DOHH2 (cell line): ENCODE results near the gene PACSIN1.

Experiments used
- EZH2phosphoT487 ChIP-seq: fragments of 200-600 bp; sonication (generic); IDR thresholded peaks from 2 replicates; pipeline ENCODE4 v1.6.1; 2017; ENCODE audit warnings: borderline replicate concordance, mild to moderate bottlenecking, antibody characterized with exemption, low read length, moderate library complexity, mixed read lengths
- TF ChIP-seq, protein P1 (sequence below): fragments of 200-600 bp; sonication (generic); IDR thresholded peaks from one replicate; pipeline ENCODE4 v1.5.1; 2014; ENCODE audit warnings: antibody characterized with exemption, mild to moderate bottlenecking, low read depth, low read length; ENCODE audit not compliant: poor library complexity, severe bottlenecking

DNA sequence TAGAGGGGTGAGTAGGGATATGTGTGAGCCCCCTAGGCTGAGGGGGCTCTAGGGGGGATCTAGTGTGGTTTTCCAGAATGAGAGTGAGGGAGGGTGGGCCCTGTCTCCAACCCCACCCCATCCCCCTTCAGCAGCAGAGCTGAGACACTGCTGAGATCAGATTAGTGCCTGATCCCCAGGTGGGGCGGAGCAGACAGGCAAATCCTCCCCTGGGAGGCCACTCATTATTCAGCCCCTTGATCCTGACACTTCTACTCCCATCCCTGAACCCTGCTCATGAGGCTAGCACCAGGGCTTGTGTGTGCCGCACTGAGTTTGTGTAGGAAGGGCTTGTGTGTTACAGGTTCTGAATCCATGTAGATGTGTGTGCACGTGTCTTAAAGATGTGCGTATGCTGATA lies 47.8 kb downstream of the PACSIN1 start:
- TF ChIP-seq, protein P1, sequence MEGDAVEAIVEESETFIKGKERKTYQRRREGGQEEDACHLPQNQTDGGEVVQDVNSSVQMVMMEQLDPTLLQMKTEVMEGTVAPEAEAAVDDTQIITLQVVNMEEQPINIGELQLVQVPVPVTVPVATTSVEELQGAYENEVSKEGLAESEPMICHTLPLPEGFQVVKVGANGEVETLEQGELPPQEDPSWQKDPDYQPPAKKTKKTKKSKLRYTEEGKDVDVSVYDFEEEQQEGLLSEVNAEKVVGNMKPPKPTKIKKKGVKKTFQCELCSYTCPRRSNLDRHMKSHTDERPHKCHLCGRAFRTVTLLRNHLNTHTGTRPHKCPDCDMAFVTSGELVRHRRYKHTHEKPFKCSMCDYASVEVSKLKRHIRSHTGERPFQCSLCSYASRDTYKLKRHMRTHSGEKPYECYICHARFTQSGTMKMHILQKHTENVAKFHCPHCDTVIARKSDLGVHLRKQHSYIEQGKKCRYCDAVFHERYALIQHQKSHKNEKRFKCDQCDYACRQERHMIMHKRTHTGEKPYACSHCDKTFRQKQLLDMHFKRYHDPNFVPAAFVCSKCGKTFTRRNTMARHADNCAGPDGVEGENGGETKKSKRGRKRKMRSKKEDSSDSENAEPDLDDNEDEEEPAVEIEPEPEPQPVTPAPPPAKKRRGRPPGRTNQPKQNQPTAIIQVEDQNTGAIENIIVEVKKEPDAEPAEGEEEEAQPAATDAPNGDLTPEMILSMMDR, result no peak
- TF ChIP-seq EZH2phosphoT487, result no peak
